Measurements from ENCODE around the gene NAP1L4.
"Not testable (repeated sequence)": the region's sequence is repeated elsewhere in the genome, so short reads cannot be mapped to it uniquely, and the experiment has no call there.

The NAP1L4 gene

GRCh38 chr11:2909133-2909902, 82.8 kb downstream of the NAP1L4 start:
- H3K9me3 ChIP-seq (ENCODE audit: control insufficient read depth, low read length), result no peaks in the 10 kb centered on the region
- H3K36me3 ChIP-seq (ENCODE audit: control insufficient read depth, insufficient read depth, low read length, severe bottlenecking), result no peaks in the 10 kb centered on the region
- DNase-seq (ENCODE audit: low read depth), result no peak
- H3K4me1 ChIP-seq (ENCODE audit: control insufficient read depth, insufficient read depth, low read length), result peaks cover 10% of the 10 kb centered on the region
- no peaks in the 10 kb centered on the region for H3K27me3 ChIP-seq (replicated peaks; ENCODE audit: control insufficient read depth, insufficient read depth, low read length)
- no peak overlapping the region for H3K4me3 ChIP-seq (ENCODE audit: low read length)
- no peak overlapping the region for H3K9ac ChIP-seq (ENCODE audit: low read length)

- Histone ChIP-seq H3K36me3 (ENCODE audit: control insufficient read depth, insufficient read depth, low read length, severe bottlenecking) (no peaks in the 10 kb centered on the region), H3K4me3 (ENCODE audit: low read length) (no peak overlapping the region), H3K27me3 (replicated peaks; ENCODE audit: control insufficient read depth, insufficient read depth, low read length) (no peaks in the 10 kb centered on the region), H3K9ac (ENCODE audit: low read length) (no peak overlapping the region), H3K9me3 (ENCODE audit: control insufficient read depth, low read length) (no peaks in the 10 kb centered on the region), H3K4me1 (ENCODE audit: control insufficient read depth, insufficient read depth, low read length) (peaks cover 10% of the 10 kb centered on the region)
- no peak for DNase-seq (ENCODE audit: low read depth)
Observed at GRCh38 chr11:2908130-2908529, 84.0 kb downstream of the NAP1L4 start.

- H3K9me3 ChIP-seq (ENCODE audit: control insufficient read depth, low read length); H3K4me3 ChIP-seq (ENCODE audit: low read length); H3K27me3 ChIP-seq (replicated peaks; ENCODE audit: control insufficient read depth, insufficient read depth, low read length); H3K36me3 ChIP-seq (ENCODE audit: control insufficient read depth, insufficient read depth, low read length, severe bottlenecking); DNase-seq (ENCODE audit: low read depth); H3K9ac ChIP-seq (ENCODE audit: low read length): not testable (repeated sequence)
- peaks cover 16% of the 10 kb centered on the region for H3K4me1 ChIP-seq (ENCODE audit: control insufficient read depth, insufficient read depth, low read length)
Observed at GRCh38 chr11:2905299-2905698, 86.8 kb downstream of the NAP1L4 start.

- Histone ChIP-seq H3K9me3 (ENCODE audit: control insufficient read depth, low read length) (no peaks in the 10 kb centered on the region), H3K4me3 (ENCODE audit: low read length) (no peak overlapping the region), H3K9ac (ENCODE audit: low read length) (no peak overlapping the region), H3K36me3 (ENCODE audit: control insufficient read depth, insufficient read depth, low read length, severe bottlenecking) (no peaks in the 10 kb centered on the region), H3K27me3 (replicated peaks; ENCODE audit: control insufficient read depth, insufficient read depth, low read length) (no peaks in the 10 kb centered on the region), H3K4me1 (ENCODE audit: control insufficient read depth, insufficient read depth, low read length) (peaks cover 16% of the 10 kb centered on the region)
- no peak for DNase-seq (ENCODE audit: low read depth)
Observed at GRCh38 chr11:2904153-2905052, 87.7 kb downstream of the NAP1L4 start.

GRCh38 chr11:2903672-2904011, 88.5 kb downstream of the NAP1L4 start:
- Histone ChIP-seq H3K4me1 (ENCODE audit: control insufficient read depth, insufficient read depth, low read length) (peaks cover 16% of the 10 kb centered on the region), H3K9ac (ENCODE audit: low read length) (no peak overlapping the region), H3K9me3 (ENCODE audit: control insufficient read depth, low read length) (no peaks in the 10 kb centered on the region), H3K27me3 (replicated peaks; ENCODE audit: control insufficient read depth, insufficient read depth, low read length) (no peaks in the 10 kb centered on the region), H3K36me3 (ENCODE audit: control insufficient read depth, insufficient read depth, low read length, severe bottlenecking) (no peaks in the 10 kb centered on the region), H3K4me3 (ENCODE audit: low read length) (no peak overlapping the region)
- DNase-seq (ENCODE audit: low read depth), result no peak

- peak overlapping the region; percentile 90 for H3K4me3 ChIP-seq (ENCODE audit: low read length)
- no peaks in the 10 kb centered on the region for H3K9me3 ChIP-seq (ENCODE audit: control insufficient read depth, low read length)
- no peaks in the 10 kb centered on the region for H3K27me3 ChIP-seq (replicated peaks; ENCODE audit: control insufficient read depth, insufficient read depth, low read length)
- no peaks in the 10 kb centered on the region for H3K36me3 ChIP-seq (ENCODE audit: control insufficient read depth, insufficient read depth, low read length, severe bottlenecking)
- DNase-seq (ENCODE audit: low read depth), result no peak
- peak overlapping the region; percentile 84 for H3K9ac ChIP-seq (ENCODE audit: low read length)
- peaks cover 20% of the 10 kb centered on the region for H3K4me1 ChIP-seq (ENCODE audit: control insufficient read depth, insufficient read depth, low read length)
Observed at GRCh38 chr11:2902784-2903671, 89.1 kb downstream of the NAP1L4 start.

- Histone ChIP-seq H3K4me3 (ENCODE audit: low read length) (peak overlapping the region; percentile 90), H3K36me3 (ENCODE audit: control insufficient read depth, insufficient read depth, low read length, severe bottlenecking) (no peaks in the 10 kb centered on the region), H3K27me3 (replicated peaks; ENCODE audit: control insufficient read depth, insufficient read depth, low read length) (no peaks in the 10 kb centered on the region), H3K4me1 (ENCODE audit: control insufficient read depth, insufficient read depth, low read length) (peaks cover 20% of the 10 kb centered on the region), H3K9ac (ENCODE audit: low read length) (peak overlapping the region; percentile 84), H3K9me3 (ENCODE audit: control insufficient read depth, low read length) (no peaks in the 10 kb centered on the region)
- peak; percentile 97 for DNase-seq (ENCODE audit: low read depth)
Observed at GRCh38 chr11:2901854-2902783, 90.0 kb downstream of the NAP1L4 start.

- Histone ChIP-seq H3K4me1 (ENCODE audit: control insufficient read depth, insufficient read depth, low read length) (peaks cover 20% of the 10 kb centered on the region), H3K9ac (ENCODE audit: low read length) (peak overlapping the region; percentile 74), H3K4me3 (ENCODE audit: low read length) (peak overlapping the region; percentile 90), H3K27me3 (replicated peaks; ENCODE audit: control insufficient read depth, insufficient read depth, low read length) (no peaks in the 10 kb centered on the region), H3K9me3 (ENCODE audit: control insufficient read depth, low read length) (no peaks in the 10 kb centered on the region), H3K36me3 (ENCODE audit: control insufficient read depth, insufficient read depth, low read length, severe bottlenecking) (no peaks in the 10 kb centered on the region)
- DNase-seq (ENCODE audit: low read depth), result no peak
Observed at GRCh38 chr11:2901196-2901796, 90.8 kb downstream of the NAP1L4 start.

GRCh38 chr11:2899080-2899783, 92.9 kb downstream of the NAP1L4 start:
- no peaks in the 10 kb centered on the region for H3K36me3 ChIP-seq (ENCODE audit: control insufficient read depth, insufficient read depth, low read length, severe bottlenecking)
- H3K9me3 ChIP-seq (ENCODE audit: control insufficient read depth, low read length), result no peaks in the 10 kb centered on the region
- no peaks in the 10 kb centered on the region for H3K27me3 ChIP-seq (replicated peaks; ENCODE audit: control insufficient read depth, insufficient read depth, low read length)
- H3K4me3 ChIP-seq (ENCODE audit: low read length), result no peak overlapping the region
- no peak for DNase-seq (ENCODE audit: low read depth)
- peaks cover 20% of the 10 kb centered on the region for H3K4me1 ChIP-seq (ENCODE audit: control insufficient read depth, insufficient read depth, low read length)
- H3K9ac ChIP-seq (ENCODE audit: low read length), result no peak overlapping the region
